Fibroblast of mammary gland (primary cell): ENCODE results near the gene TUBA3C.
"Not testable (repeated sequence)": the region's sequence is repeated elsewhere in the genome, so short reads cannot be mapped to it uniquely, and the experiment has no call there.

Experiments used
- DNase-seq: peaks from one replicate; pipeline ENCODE4 v3.0.0-alpha.2; 2010; ENCODE audit warnings: low read depth
- H3K4me3 ChIP-seq: 2 replicates; pipeline ENCODE4 v1.5.1; 2011; ENCODE audit warnings: low read depth, mild to moderate bottlenecking, low read length, moderate library complexity; ENCODE audit not compliant: control insufficient read depth
- CTCF ChIP-seq: conservative IDR thresholded peaks from 2 replicates; pipeline ENCODE4 v1.5.1; 2011; ENCODE audit warnings: low read depth, low read length, inconsistent platforms; ENCODE audit not compliant: control insufficient read depth, insufficient read depth

TUBA3C gene

GRCh38 chr13:19183676-19184075 is 2.1 kb upstream of the TUBA3C start:
- H3K4me3 ChIP-seq, result no peak overlapping the region
- DNase-seq, result no peak
- no peak for TF ChIP-seq CTCF

- no peak overlapping the region for H3K4me3 ChIP-seq
- DNase-seq, result no peak
- TF ChIP-seq CTCF, result no peak
Measured at GRCh38 chr13:19182536-19182935, 912 bp upstream of the TUBA3C start.

- no peak for DNase-seq
- no peak for TF ChIP-seq CTCF
- no peak overlapping the region for H3K4me3 ChIP-seq
Measured at GRCh38 chr13:19181021-19181620, 503 bp downstream of the TUBA3C start.

- H3K4me3 ChIP-seq, result no peak overlapping the region
- no peak for TF ChIP-seq CTCF
- no peak for DNase-seq
Measured at GRCh38 chr13:19179916-19180315, 1.7 kb downstream of the TUBA3C start.

GRCh38 chr13:19178901-19179593 is 2.6 kb downstream of the TUBA3C start:
- no peak for DNase-seq
- H3K4me3 ChIP-seq, result no peak overlapping the region
- TF ChIP-seq CTCF, result no peak

- DNase-seq, H3K4me3 ChIP-seq: not testable (repeated sequence)
Measured at GRCh38 chr13:19176981-19177776, 4.4 kb downstream of the TUBA3C start.

GRCh38 chr13:19173752-19174151 is 7.9 kb downstream of the TUBA3C start:
- TF ChIP-seq CTCF, result no peak
- no peak for DNase-seq
- no peak overlapping the region for H3K4me3 ChIP-seq
